Measurements from ENCODE around the gene KCNH8.
A peak's percentile ranks its signal among the peaks of the same experiment; 100 is the strongest.

GRCh38 chr3:19146685-19147650, 1.3 kb upstream of the KCNH8 start:
- TF ChIP-seq CTCF (IDR thresholded peaks at IDR 0.05) (peak in 2 of 3 donors; percentile 53 to 57), POLR2A (IDR thresholded peaks at IDR 0.05) (no peak), POLR2AphosphoS5 (IDR thresholded peaks at IDR 0.05) (no peak)
